Heart right ventricle (tissue), 16 donors: ENCODE measurements around the gene LRRC75A. TPM values are rescaled to one million over a fixed set of nuclear protein-coding genes. Genes with fewer than 3 reads are reported as not detected.

ENCODE experiments used
- ATAC-seq, 8 donors: fragments of 200-7000 bp; cut with Tn5 transposase; one replicate each; pipeline ENCODE4 v1.9.1; 2020; ENCODE audit warnings: mild to moderate bottlenecking in 8 of 8, moderate library complexity in 8 of 8, moderate number of reproducible peaks in 1 of 8
- DNase-seq, 2 donors: peaks; one replicate each; pipeline ENCODE4 v3.0.0-alpha.2; 2020
- H3K27ac ChIP-seq, 10 donors: fragments of 200-600 bp; sonication (generic) in 2 of 10; one replicate each; pipeline versions ENCODE4 v1.5.0 to v1.8.0; 2020 to 2022; ENCODE audit warnings: mild to moderate bottlenecking in 3 of 10
- H3K27me3 ChIP-seq, 7 donors: fragments of 200-600 bp; one replicate each; pipeline ENCODE4 v1.8.0; 2021 to 2022; ENCODE audit warnings: mild to moderate bottlenecking in 2 of 7
- H3K36me3 ChIP-seq, 9 donors: fragments of 200-600 bp; sonication (generic) in 1 of 9; one replicate each; pipeline versions ENCODE4 v1.5.0 to v1.8.0; 2020 to 2022; ENCODE audit warnings: mild to moderate bottlenecking in 2 of 9
- H3K4me1 ChIP-seq, 9 donors: fragments of 200-600 bp; sonication (generic) in 1 of 9; one replicate each; pipeline versions ENCODE4 v1.5.0 to v1.8.0; 2020 to 2022; ENCODE audit warnings: mild to moderate bottlenecking in 4 of 9
- H3K4me3 ChIP-seq, 10 donors: fragments of 200-600 bp; sonication (generic) in 2 of 10; one replicate each; pipeline versions ENCODE4 v1.5.0 to v1.8.0; 2020 to 2022; ENCODE audit warnings: mild to moderate bottlenecking in 7 of 10, moderate library complexity in 2 of 10
- H3K9me3 ChIP-seq, 11 donors: fragments of 200-600 bp in 10 of 11; sonication (generic) in 2 of 11; one replicate each; pipeline versions ENCODE4 v1.5.0 to v1.8.0; 2013 to 2022; ENCODE audit warnings: mild to moderate bottlenecking in 2 of 11, control low read depth in 1 of 11, moderate library complexity in 1 of 11
- WGBS, 2 donors: extraction: QIAGEN DNeasy Blood & Tissue Kit; methylation state at CpG; one replicate each; pipeline ENCODE4 v1.1.7; 2013; ENCODE audit warnings: inconsistent platforms in 1 of 2; 5-methylcytosine and 5-hydroxymethylcytosine counted together
- intact Hi-C, 10 donors: fragments of 100-400 bp; cut with DNase I; formaldehyde crosslinking; loops; one replicate each; pipeline versions ENCODE4 v1.11.1 to v1.14.2; 2022
- polyA plus RNA-seq, 2 donors: library from polyadenylated mRNA; stranded (reverse); fragments of 200-250 nt; gene quantifications; one replicate each; pipeline ENCODE4 v1.2.3, GENCODE V29; 2013
- total RNA-seq, 10 donors: library from RNA; stranded (reverse); fragmentation: NEBNext Ultra II Directional in 3 of 10; extraction: Animal tissue kit (Norgen Biotek cat#: 25700) in 3 of 10; gene quantifications; one replicate each; pipeline versions ENCODE4 v1.2.1 to v1.2.4, GENCODE V29; 2021 to 2023
- TF ChIP-seq, protein P1 (sequence below), 9 donors: fragments of 200-600 bp; sonication (generic) in 2 of 9; IDR thresholded peaks; one replicate each; pipeline versions ENCODE4 v1.5.0 to v1.8.0; 2021 to 2022; ENCODE audit warnings: antibody characterized with exemption in 9 of 9, mild to moderate bottlenecking in 5 of 9, moderate library complexity in 1 of 9
- donor health status: Arrhythmogenic right ventricular cardiomyopathy.
- donor health status: ischemic (EF 13 %, LVEDD 7.1; RV severe dilation, severe dysfunction).
- donor health status: healthy with polysubstance abuse.
- donor health status: DM: no; HTN: yes; CAD: no.
- donor health status: DM: no; HTN: no; CAD: no.
- donor health status: ischemic (EF 25% LVEDD 6.9; RV normal size, moderate dysfunction).
- donor health status: ischemic (EF 25% LVEDD 5.7; RV mildly dilated, moderate dysfunction).
- donor health status: healthy.
- donor health status: DM: yes; HTN: yes; CAD: no.
- donor health status: Ischemic cardiomyopathy.
- donor health status: ischemic (EF 35%, LVEDD 5.7; RV mildly dilated, moderate dysfunction).
- donor health status: nonischemic (EF 11% LVEDD 7.7; RV severe dilation, severe dysfunction).
- donor health status: DM: yes; HTN: yes; CAD: no.
- donor health status: PGD.
- donor health status: ischemic (EF 29% LVEDD 5.4; RV normal size, mild dysfunction).
- donor health status: nonischemic (EF 23%, LVEDD 6.1; RV moderate dilation, normal function).

The LRRC75A gene
- total and polyA plus RNA-seq, 12 donors = 0.34 to 1.3 (median 0.58) TPM

DNA sequence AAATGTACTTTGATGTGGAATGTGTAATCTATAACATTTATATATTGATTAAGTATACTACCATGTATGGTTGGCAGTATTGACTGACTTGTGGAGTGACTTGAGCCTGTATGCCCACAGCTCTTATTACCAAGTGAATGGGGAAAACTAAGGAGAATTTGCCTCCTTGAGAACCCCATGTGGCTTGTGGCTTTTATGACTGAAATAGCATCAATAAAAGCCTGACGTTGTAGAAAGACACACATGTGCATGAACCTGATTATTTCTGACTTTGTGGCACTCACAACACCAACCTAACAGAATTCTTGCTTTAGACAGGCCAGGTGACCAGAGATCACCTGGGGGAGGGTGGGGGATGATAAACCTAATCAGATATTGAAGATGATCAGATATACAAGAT lies 2.1 kb upstream of the LRRC75A start:
- H3K9me3 ChIP-seq = no peaks in the 10 kb centered on the region
- no peaks in the 10 kb centered on the region for H3K36me3 ChIP-seq
- TF ChIP-seq, protein P1, sequence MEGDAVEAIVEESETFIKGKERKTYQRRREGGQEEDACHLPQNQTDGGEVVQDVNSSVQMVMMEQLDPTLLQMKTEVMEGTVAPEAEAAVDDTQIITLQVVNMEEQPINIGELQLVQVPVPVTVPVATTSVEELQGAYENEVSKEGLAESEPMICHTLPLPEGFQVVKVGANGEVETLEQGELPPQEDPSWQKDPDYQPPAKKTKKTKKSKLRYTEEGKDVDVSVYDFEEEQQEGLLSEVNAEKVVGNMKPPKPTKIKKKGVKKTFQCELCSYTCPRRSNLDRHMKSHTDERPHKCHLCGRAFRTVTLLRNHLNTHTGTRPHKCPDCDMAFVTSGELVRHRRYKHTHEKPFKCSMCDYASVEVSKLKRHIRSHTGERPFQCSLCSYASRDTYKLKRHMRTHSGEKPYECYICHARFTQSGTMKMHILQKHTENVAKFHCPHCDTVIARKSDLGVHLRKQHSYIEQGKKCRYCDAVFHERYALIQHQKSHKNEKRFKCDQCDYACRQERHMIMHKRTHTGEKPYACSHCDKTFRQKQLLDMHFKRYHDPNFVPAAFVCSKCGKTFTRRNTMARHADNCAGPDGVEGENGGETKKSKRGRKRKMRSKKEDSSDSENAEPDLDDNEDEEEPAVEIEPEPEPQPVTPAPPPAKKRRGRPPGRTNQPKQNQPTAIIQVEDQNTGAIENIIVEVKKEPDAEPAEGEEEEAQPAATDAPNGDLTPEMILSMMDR (IDR thresholded peaks at IDR 0.05) = no peak
- H3K4me1 ChIP-seq = peaks cover 0 to 15% (median 7%) of the 10 kb centered on the region in 9 donors
- WGBS, 2 donors = 42 to 50% methylated on average over 1 of the region's 1 CpG
- DNase-seq (no peak), ATAC-seq (no peak)
- intact Hi-C loops = no loop called here
- H3K27me3 ChIP-seq = peaks cover 0 to 26% (median 0%) of the 10 kb centered on the region in 7 donors
- no peak overlapping the region for H3K27ac ChIP-seq
- no peak overlapping the region for H3K4me3 ChIP-seq

DNA sequence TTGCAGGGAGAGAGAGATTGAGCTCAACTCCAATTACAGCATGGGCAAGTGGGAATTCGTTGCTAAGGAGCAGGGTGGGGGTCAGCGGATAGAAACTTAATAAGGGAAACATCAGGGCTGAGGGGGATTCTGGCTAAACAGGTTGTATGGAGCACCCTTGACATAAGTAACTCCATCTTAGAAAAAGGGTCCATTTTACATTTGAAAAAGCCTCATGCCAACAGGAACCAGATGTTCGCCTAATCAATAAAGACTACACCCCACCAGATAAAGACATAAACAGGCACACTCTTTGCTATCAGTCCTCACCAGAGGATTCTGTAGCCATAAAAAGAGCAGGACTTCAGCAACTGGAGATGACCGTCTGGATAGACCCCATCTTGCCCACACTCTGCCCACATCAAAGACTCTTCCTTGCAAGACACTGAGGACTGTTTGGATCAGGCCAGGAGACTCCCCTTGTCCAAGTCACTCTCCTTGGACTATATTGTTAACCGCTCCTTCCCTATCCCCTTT lies 1.6 kb upstream of the LRRC75A start:
- WGBS, 2 donors = 84 to 86% methylated on average over 5 of the region's 5 CpGs

DNA sequence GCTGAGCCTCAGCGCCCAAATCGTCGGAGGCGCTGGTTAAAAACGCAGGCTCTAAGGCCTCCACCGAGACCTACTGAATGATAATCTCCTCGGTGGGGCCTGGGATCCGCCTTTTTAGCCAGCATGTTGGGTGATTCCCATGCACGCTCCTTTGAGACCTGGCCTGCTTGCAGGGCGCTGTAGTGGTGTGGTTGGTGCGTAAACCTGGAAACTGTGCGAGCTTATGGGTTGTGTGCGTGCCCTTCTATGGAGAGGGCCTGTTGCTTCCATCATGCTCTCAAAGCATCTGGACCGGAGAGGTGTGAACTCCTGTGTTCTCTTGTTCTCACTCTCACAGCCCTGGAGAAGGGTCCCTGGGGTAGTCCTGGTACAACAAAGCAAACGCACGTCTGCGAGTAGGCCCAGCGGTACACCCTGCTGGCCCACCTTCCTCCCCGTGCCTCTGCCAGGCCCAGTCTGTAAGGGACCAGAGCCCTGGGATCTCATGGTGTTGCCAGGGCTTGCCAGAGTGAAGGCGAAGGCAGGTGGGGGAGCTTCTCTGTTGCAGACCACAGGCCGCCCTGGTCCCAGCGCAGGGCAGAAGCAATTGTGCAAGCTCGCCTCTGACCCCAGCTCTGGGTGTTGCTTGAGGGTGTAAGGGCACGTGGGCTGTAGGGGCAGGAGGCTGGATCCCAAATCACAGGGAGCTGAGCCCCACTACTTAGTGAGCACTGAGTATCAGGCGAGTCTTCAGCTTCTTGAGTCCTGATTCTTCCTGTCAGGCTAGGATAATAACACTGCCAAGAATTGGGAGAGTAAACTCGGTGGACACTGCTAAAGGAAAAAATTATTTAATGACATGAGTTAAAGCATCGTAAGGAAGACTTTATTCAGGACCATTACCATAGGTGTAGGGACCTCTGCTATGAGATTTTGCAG lies 879 bp upstream of the LRRC75A start:
- peak overlapping the region in 2 of 10 donors; percentile 22 to 26 for H3K27ac ChIP-seq
- no peaks in the 10 kb centered on the region for H3K9me3 ChIP-seq
- peak in 2 of 8 donors; percentile 3 to 18 for ATAC-seq
- peaks cover 3 to 25% (median 7%) of the 10 kb centered on the region in 9 donors for H3K4me1 ChIP-seq
- no peak for DNase-seq
- intact Hi-C loops = no loop called here
- WGBS, 2 donors = 76 to 80% methylated on average over 27 of the region's 27 CpGs
- peaks cover 0 to 26% (median 0%) of the 10 kb centered on the region in 7 donors for H3K27me3 ChIP-seq
- no peaks in the 10 kb centered on the region for H3K36me3 ChIP-seq
- peak overlapping the region in 9 of 10 donors; percentile 41 to 70 (median 59) for H3K4me3 ChIP-seq
- TF ChIP-seq, protein P1 (IDR thresholded peaks at IDR 0.05) = no peak

More for the DNA sequence above, 1.6 kb upstream of the LRRC75A start:
- Histone ChIP-seq H3K4me3 (no peak overlapping the region), H3K27ac (no peak overlapping the region), H3K4me1 (peaks cover under 1 to 18% (median 7%) of the 10 kb centered on the region in 9 donors), H3K36me3 (no peaks in the 10 kb centered on the region), H3K9me3 (no peaks in the 10 kb centered on the region), H3K27me3 (peaks cover 0 to 26% (median 0%) of the 10 kb centered on the region in 7 donors)
- no peak for ATAC-seq
- intact Hi-C loops = no loop called here
- DNase-seq = no peak
- TF ChIP-seq, protein P1 (IDR thresholded peaks at IDR 0.05) = no peak

DNA sequence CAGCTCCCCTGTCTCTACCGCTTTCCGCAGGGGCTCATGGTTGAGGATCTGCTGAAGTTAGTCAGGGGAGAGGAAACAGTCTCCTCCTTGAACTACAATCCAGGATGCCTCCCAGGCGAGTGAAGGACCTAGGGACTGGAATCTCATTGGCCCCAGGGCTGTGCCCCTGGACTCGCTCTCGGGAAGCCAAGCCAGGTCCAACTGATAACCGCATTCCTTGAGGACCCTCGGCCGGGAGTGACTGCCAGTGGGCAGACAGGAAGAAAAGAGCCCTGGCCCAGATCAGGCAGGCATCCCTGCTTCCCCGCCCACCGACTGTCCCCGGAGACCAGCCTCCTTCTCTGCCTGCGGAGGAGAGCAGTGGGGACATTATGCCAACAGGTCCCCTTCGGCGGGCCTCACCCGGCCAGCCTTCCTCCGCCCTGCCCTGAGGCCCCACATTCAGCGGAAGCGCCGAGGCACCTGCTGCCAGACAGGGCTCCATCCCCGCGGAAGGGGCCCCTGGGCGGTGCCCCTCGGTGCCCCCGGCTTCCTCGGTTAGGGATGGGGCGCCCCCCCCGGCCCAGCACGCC lies 776 bp downstream of the LRRC75A start:
- DNase-seq = no peak
- 8 to 9% methylated on average over 27 of the region's 28 CpGs for WGBS, 2 donors
- H3K4me3 ChIP-seq = peak overlapping the region in 9 of 10 donors; percentile 51 to 70 (median 59)
- H3K36me3 ChIP-seq = no peaks in the 10 kb centered on the region
- H3K9me3 ChIP-seq = no peaks in the 10 kb centered on the region
- intact Hi-C loops = no loop called here
- H3K27me3 ChIP-seq = peaks cover 0 to 26% (median 0%) of the 10 kb centered on the region in 7 donors
- TF ChIP-seq, protein P1 (IDR thresholded peaks at IDR 0.05) = no peak
- peaks cover 12 to 39% (median 22%) of the 10 kb centered on the region in 9 donors for H3K4me1 ChIP-seq
- H3K27ac ChIP-seq = peak overlapping the region in 1 of 10 donors; percentile 20
- no peak for ATAC-seq
